Cardiac muscle cell (in vitro differentiated cells and primary cell): ENCODE measurements around the gene POLE4. TPM values are rescaled to one million over a fixed set of nuclear protein-coding genes. Genes with fewer than 3 reads are reported as not detected.

Experiments
- DNase-seq, 2 donors: peaks; one replicate each; pipeline versions ENCODE4 v3.0.0 to v3.0.0-alpha.2; 2010 to 2017; ENCODE audit warnings: low read depth in 1 of 2, low spot score in 1 of 2
- H3K27ac ChIP-seq: fragments of 200-600 bp; sonication (generic); 2 replicates; pipeline ENCODE4 v1.5.1; 2016
- H3K27me3 ChIP-seq: fragments of 200-600 bp; sonication (generic); 2 replicates; pipeline ENCODE4 v1.6.0; 2016; ENCODE audit warnings: control low read depth
- H3K36me3 ChIP-seq: fragments of 200-600 bp; sonication (generic); 2 replicates; pipeline ENCODE4 v1.5.1; 2016; ENCODE audit warnings: control low read depth
- H3K4me1 ChIP-seq: fragments of 200-600 bp; sonication (generic); 2 replicates; pipeline ENCODE4 v1.8.1; 2017; ENCODE audit warnings: low read depth, mild to moderate bottlenecking, mixed run types
- H3K4me3 ChIP-seq: fragments of 200-600 bp; sonication (generic); 2 replicates; pipeline ENCODE4 v1.5.1; 2016; ENCODE audit warnings: mild to moderate bottlenecking
- H3K9me3 ChIP-seq: fragments of 200-600 bp; sonication (generic); 2 replicates; pipeline ENCODE4 v1.5.1; 2017; ENCODE audit warnings: low read depth, mild to moderate bottlenecking, control low read depth
- CTCF ChIP-seq: IDR thresholded peaks from 2 replicates; pipeline ENCODE4 v1.5.1; 2012; ENCODE audit warnings: low read depth, mild to moderate bottlenecking, low read length
- polyA plus RNA-seq: library from polyadenylated mRNA; unstranded; fragments of >200 nt; fragmentation: Nextera tagmentation; extraction: Ambion mirVana; gene quantifications from 2 replicates; pipeline ENCODE4 v1.2.1, GENCODE V29; 2016
- total RNA-seq: library from RNA; depleted of rRNA; stranded (reverse); fragments of >200 nt; gene quantifications from 2 replicates; pipeline ENCODE4 v1.2.3, GENCODE V29; 2016

POLE4 gene
- total and polyA plus RNA-seq, 2 experiments from 2014 or later: 11.0 to 89.9 TPM

- no peak for TF ChIP-seq CTCF
- Histone ChIP-seq H3K4me1 (no peaks in the 10 kb centered on the region), H3K4me3 (no peak overlapping the region), H3K27ac (no peak overlapping the region), H3K9me3 (no peaks in the 10 kb centered on the region), H3K36me3 (no peaks in the 10 kb centered on the region), H3K27me3 (no peaks in the 10 kb centered on the region)
- DNase-seq: no peak
These were observed 33.8 kb upstream of the POLE4 start for GRCh38 chr2:74924463-74925265.

- DNase-seq: no peak
- TF ChIP-seq CTCF: no peak
These were observed 33.1 kb upstream of the POLE4 start for GRCh38 chr2:74925361-74925786.

DNA sequence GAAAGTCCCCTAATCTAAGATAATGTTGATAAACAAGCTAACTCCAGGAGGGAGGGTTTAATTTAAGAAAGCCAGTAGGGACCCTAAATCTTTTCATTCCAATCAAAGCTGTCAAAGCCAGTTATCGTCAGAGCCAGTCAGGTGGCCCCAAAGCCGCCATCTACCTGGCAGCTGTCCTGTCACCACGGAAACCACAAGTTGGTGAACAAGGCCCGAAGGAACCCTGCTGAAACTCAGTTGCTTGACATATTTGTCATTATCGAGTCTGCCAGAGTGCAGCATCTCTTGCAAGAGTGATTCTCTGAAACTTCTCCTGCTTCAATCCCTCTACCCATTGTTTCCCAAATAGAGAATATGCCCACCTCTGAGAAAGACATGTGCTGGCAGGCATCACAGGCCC lies 30.8 kb upstream of the POLE4 start:
- no peaks in the 10 kb centered on the region for H3K9me3 ChIP-seq
- no peaks in the 10 kb centered on the region for H3K4me1 ChIP-seq
- no peak for DNase-seq
- no peak for TF ChIP-seq CTCF
- H3K27me3 ChIP-seq: no peaks in the 10 kb centered on the region
- H3K36me3 ChIP-seq: no peaks in the 10 kb centered on the region
- no peak overlapping the region for H3K27ac ChIP-seq
- no peak overlapping the region for H3K4me3 ChIP-seq

More at GRCh38 chr2:74925361-74925786, 33.1 kb upstream of the POLE4 start:
- H3K9me3 ChIP-seq: no peaks in the 10 kb centered on the region
- no peaks in the 10 kb centered on the region for H3K4me1 ChIP-seq
- H3K36me3 ChIP-seq: no peaks in the 10 kb centered on the region
- no peak overlapping the region for H3K4me3 ChIP-seq
- no peaks in the 10 kb centered on the region for H3K27me3 ChIP-seq
- H3K27ac ChIP-seq: no peak overlapping the region

- H3K4me1 ChIP-seq: no peaks in the 10 kb centered on the region
- H3K27ac ChIP-seq: no peak overlapping the region
- no peak for TF ChIP-seq CTCF
- H3K27me3 ChIP-seq: no peaks in the 10 kb centered on the region
- no peak overlapping the region for H3K4me3 ChIP-seq
- H3K9me3 ChIP-seq: no peaks in the 10 kb centered on the region
- H3K36me3 ChIP-seq: no peaks in the 10 kb centered on the region
- no peak for DNase-seq
These were observed 27.5 kb upstream of the POLE4 start for GRCh38 chr2:74930811-74931486.

GRCh38 chr2:74931940-74932339 lies 26.5 kb upstream of the POLE4 start:
- Histone ChIP-seq H3K36me3 (no peaks in the 10 kb centered on the region), H3K27me3 (no peaks in the 10 kb centered on the region), H3K4me3 (no peak overlapping the region), H3K4me1 (no peaks in the 10 kb centered on the region), H3K27ac (no peak overlapping the region), H3K9me3 (no peaks in the 10 kb centered on the region)
- TF ChIP-seq CTCF: no peak
- no peak for DNase-seq
